ENCODE results near the gene NDUFAF8. TPM values are rescaled to one million over a fixed set of nuclear protein-coding genes. Genes with fewer than 3 reads are reported as not detected.

NDUFAF8 gene
- total RNA-seq, 2 donors from 2014 or later = 27.4 to 43.1 TPM

DNA sequence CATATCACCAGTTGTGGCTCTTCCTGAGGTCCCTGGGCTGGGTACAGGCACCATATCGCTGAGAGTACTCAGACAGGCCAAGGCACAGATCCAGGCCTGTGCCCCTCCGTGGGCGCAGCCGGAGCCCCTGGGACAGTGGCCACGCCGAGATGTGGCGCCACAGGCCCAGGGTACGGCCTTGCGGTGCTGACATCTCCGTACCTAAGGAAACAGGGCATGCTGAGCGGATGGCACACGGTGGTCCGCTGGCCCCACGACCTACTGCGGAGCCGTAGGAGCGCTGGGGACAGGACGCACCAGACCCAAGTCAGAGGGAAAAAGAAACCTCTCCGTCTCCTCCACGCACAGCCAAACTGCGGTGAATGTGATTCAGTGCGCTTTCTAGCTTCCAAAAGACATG is 26.5 kb downstream of the NDUFAF8 start:
- 96% methylated on average over 22 of the region's 22 CpGs for WGBS
- no peaks in the 10 kb centered on the region for H3K4me1 ChIP-seq (replicated peaks)
- intact Hi-C loops (cut with DNase I) = no loop called here
- H3K36me3 ChIP-seq = peaks cover 0 to 9% of the 10 kb centered on the region in 2 donors
- no peak for DNase-seq (ENCODE audit: low spot score)
- TF ChIP-seq POLR2AphosphoS5 (IDR thresholded peaks at IDR 0.05) (no peak), POLR2A (IDR thresholded peaks at IDR 0.05) (no peak)
- no peaks in the 10 kb centered on the region for H3K9me3 ChIP-seq
- H3K27me3 ChIP-seq (replicated peaks; ENCODE audit: insufficient read depth) = no peaks in the 10 kb centered on the region
- H3K4me3 ChIP-seq = no peak overlapping the region
- H3K27ac ChIP-seq = no peak overlapping the region

DNA sequence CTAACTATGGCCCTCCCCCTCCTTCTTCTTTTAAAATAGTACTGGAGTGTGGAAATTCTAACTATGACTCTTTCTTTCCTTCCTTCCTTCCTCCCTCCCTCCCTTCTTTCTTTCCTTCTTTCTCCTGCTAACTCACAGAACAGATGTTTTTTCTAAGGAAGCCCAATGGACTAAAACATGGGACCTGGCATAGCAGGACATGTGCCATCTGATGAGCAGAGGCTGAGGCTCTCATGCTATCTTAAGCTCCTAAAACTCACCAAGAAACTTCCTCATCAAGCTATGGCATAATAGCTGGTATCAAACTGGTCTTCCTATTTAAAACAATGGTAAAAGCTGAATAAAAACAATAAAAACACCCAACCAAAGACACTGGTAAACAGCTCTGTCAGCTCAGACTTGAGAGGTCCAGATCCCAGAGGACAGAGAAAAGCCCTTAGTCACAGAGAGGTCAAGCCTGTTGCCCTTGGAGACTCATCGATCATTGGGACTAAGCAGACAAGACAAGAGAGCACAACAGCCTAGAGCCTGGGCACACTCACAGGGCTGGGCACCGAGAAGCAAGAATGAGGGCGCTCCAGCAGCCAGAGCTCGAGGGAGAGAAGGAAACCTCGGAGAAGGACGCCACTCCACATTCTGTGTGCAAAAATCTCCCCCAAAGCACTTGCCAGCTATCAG is 28.4 kb downstream of the NDUFAF8 start:
- H3K4me1 ChIP-seq (replicated peaks) = no peaks in the 10 kb centered on the region
- DNase-seq (ENCODE audit: low spot score) = no peak
- TF ChIP-seq POLR2AphosphoS5 (IDR thresholded peaks at IDR 0.05) (no peak), POLR2A (IDR thresholded peaks at IDR 0.05) (no peak)
- TF ChIP-seq, protein P1, sequence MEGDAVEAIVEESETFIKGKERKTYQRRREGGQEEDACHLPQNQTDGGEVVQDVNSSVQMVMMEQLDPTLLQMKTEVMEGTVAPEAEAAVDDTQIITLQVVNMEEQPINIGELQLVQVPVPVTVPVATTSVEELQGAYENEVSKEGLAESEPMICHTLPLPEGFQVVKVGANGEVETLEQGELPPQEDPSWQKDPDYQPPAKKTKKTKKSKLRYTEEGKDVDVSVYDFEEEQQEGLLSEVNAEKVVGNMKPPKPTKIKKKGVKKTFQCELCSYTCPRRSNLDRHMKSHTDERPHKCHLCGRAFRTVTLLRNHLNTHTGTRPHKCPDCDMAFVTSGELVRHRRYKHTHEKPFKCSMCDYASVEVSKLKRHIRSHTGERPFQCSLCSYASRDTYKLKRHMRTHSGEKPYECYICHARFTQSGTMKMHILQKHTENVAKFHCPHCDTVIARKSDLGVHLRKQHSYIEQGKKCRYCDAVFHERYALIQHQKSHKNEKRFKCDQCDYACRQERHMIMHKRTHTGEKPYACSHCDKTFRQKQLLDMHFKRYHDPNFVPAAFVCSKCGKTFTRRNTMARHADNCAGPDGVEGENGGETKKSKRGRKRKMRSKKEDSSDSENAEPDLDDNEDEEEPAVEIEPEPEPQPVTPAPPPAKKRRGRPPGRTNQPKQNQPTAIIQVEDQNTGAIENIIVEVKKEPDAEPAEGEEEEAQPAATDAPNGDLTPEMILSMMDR (IDR thresholded peaks at IDR 0.05) = no peak
- H3K9me3 ChIP-seq = no peaks in the 10 kb centered on the region
- WGBS = 92% methylated on average over 6 of the region's 6 CpGs
- H3K27ac ChIP-seq = no peak overlapping the region
- H3K4me3 ChIP-seq = no peak overlapping the region
- intact Hi-C loops (cut with DNase I) = no loop called here
- H3K27me3 ChIP-seq (replicated peaks; ENCODE audit: insufficient read depth) = no peaks in the 10 kb centered on the region
- H3K36me3 ChIP-seq = peaks cover 4 to 9% of the 10 kb centered on the region in 2 donors

DNA sequence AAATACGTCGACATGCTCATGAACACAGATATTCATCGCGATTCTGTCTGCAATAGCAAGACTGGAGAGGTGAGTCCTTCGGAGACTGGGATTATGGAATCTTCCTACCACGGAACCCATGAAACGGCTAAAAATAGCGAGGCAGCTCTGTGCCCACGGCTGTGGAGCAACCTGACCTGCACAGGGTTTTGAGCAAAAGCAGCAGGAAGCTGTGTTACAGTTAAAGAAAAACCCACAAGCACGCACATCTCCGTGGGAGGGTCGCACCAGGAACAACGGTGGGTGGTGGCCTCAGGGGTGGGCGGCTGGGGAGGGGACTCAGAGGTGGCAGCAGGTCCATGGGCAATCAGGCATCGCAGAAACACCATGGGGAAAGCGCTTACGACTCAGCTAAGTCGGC is 31.2 kb downstream of the NDUFAF8 start:
- Histone ChIP-seq H3K36me3 (peaks cover 4 to 9% of the 10 kb centered on the region in 2 donors), H3K9me3 (no peaks in the 10 kb centered on the region), H3K27ac (no peak overlapping the region), H3K4me3 (no peak overlapping the region), H3K4me1 (replicated peaks) (no peaks in the 10 kb centered on the region), H3K27me3 (replicated peaks; ENCODE audit: insufficient read depth) (no peaks in the 10 kb centered on the region)
- DNase-seq (ENCODE audit: low spot score) = no peak
- 95% methylated on average over 18 of the region's 18 CpGs for WGBS
- intact Hi-C loops (cut with DNase I) = no loop called here
- TF ChIP-seq POLR2A (IDR thresholded peaks at IDR 0.05) = no peak
- TF ChIP-seq, protein P1 (IDR thresholded peaks at IDR 0.05) = no peak
- no peak for TF ChIP-seq POLR2AphosphoS5 (IDR thresholded peaks at IDR 0.05)

DNA sequence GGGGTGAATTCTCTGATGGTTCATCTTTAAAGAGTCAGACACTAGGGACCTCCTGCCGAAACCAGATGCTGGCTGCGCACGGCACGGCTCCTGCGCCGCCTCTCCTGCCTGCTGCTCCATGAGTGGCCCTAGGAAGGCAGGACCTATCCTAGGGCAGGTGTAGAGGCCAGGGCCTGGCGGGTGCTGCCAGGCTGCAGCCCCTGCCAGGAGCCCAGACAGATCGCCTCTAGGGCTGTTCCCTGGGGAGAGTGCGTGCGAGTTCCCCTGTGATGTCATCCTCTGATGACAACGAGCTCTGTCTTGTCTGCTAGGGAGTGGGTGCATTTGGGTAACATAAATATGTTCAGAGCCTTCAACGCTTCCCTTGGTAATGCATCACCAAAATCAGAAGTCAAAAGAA is 32.1 kb downstream of the NDUFAF8 start:
- no peak for DNase-seq (ENCODE audit: low spot score)
- 94% methylated on average over 10 of the region's 12 CpGs for WGBS
- Histone ChIP-seq H3K4me3 (no peak overlapping the region), H3K9me3 (no peaks in the 10 kb centered on the region), H3K36me3 (peaks cover 4 to 9% of the 10 kb centered on the region in 2 donors), H3K27me3 (replicated peaks; ENCODE audit: insufficient read depth) (no peaks in the 10 kb centered on the region), H3K4me1 (replicated peaks) (no peaks in the 10 kb centered on the region), H3K27ac (no peak overlapping the region)
- TF ChIP-seq POLR2A (IDR thresholded peaks at IDR 0.05) (no peak), POLR2AphosphoS5 (IDR thresholded peaks at IDR 0.05) (no peak)
- TF ChIP-seq, protein P1 (IDR thresholded peaks at IDR 0.05) = no peak
- intact Hi-C loops (cut with DNase I) = no loop called here

DNA sequence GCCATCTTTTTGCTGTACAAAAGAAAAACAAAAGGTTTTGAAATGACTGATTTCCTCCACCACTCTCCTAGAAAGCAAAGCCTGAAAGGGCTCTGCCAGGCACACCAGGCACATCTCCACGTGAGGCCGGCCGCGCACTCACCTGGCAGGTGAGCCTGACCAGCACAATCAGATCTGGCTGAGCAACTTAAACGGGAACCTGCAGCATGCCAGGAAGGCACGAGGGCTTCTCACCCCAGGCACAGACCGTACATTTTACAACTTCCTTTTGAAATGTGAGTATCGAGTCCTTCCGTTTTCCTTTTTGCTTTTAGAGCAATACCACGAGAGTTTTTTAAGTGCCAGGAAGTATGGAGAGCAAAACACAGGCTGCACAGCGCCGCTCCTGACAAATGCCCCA is 33.5 kb downstream of the NDUFAF8 start:
- H3K9me3 ChIP-seq = no peaks in the 10 kb centered on the region
- no peak overlapping the region for H3K4me3 ChIP-seq
- DNase-seq (ENCODE audit: low spot score) = peak; percentile 85
- H3K27me3 ChIP-seq (replicated peaks; ENCODE audit: insufficient read depth) = no peaks in the 10 kb centered on the region
- intact Hi-C loops (cut with DNase I) = no loop called here
- H3K27ac ChIP-seq = no peak overlapping the region
- 52% methylated on average over 12 of the region's 12 CpGs for WGBS
- H3K36me3 ChIP-seq = peaks cover 4 to 9% of the 10 kb centered on the region in 2 donors
- TF ChIP-seq POLR2A (IDR thresholded peaks at IDR 0.05) = no peak
- TF ChIP-seq POLR2AphosphoS5 (IDR thresholded peaks at IDR 0.05) = peak; percentile 97
- H3K4me1 ChIP-seq (replicated peaks) = peaks cover 10% of the 10 kb centered on the region

Measured in prostate gland (tissue), 2 donors.